OCI-LY7 (cell line): Measurements from ENCODE around the gene MSH2.

Experiments
- CTCF ChIP-seq: fragments of 200-600 bp; sonication (generic); conservative IDR thresholded peaks from 2 replicates; pipeline ENCODE4 v1.5.1; 2014; ENCODE audit warnings: mild to moderate bottlenecking, antibody characterized with exemption, low read length, moderate library complexity, mixed read lengths
- EZH2phosphoT487 ChIP-seq: fragments of 200-600 bp; sonication (generic); IDR thresholded peaks from 2 replicates; pipeline ENCODE4 v1.6.1; 2018; ENCODE audit warnings: low read depth, borderline replicate concordance, mild to moderate bottlenecking, mixed run types, antibody characterized with exemption, low read length, moderate library complexity, mixed read lengths

GRCh38 chr2:47488870-47489584 lies 86.1 kb downstream of the MSH2 start:
- TF ChIP-seq CTCF: no peak
- TF ChIP-seq EZH2phosphoT487: no peak
